ENCODE measurements around the gene TADA2B.
"Not testable (repeated sequence)": the region's sequence is repeated elsewhere in the genome, so short reads cannot be mapped to it uniquely, and the experiment has no call there.

The TADA2B gene

GRCh38 chr4:7095611-7096155 is 52.5 kb downstream of the TADA2B start:
- no peak for TF ChIP-seq ZFX (IDR thresholded peaks at IDR 0.05; ENCODE audit: borderline replicate concordance)
- no peak overlapping the region for H3K27ac ChIP-seq

- TF ChIP-seq CTCF (IDR thresholded peaks at IDR 0.05) (no peak), ZFX (IDR thresholded peaks at IDR 0.05; ENCODE audit: borderline replicate concordance) (no peak)
- H3K27ac ChIP-seq: no peak overlapping the region
These were observed 53.1 kb downstream of the TADA2B start for GRCh38 chr4:7096236-7096635.

- TF ChIP-seq CTCF (IDR thresholded peaks at IDR 0.05): peak; percentile 91
- no peak for TF ChIP-seq ZFX (IDR thresholded peaks at IDR 0.05; ENCODE audit: borderline replicate concordance)
These were observed 58.7 kb downstream of the TADA2B start for GRCh38 chr4:7101692-7102515.

GRCh38 chr4:7102516-7102909 is 59.3 kb downstream of the TADA2B start:
- not testable (repeated sequence) for H3K27ac ChIP-seq

More at GRCh38 chr4:7101692-7102515, 58.7 kb downstream of the TADA2B start:
- H3K27ac ChIP-seq: no peak overlapping the region

GRCh38 chr4:7103031-7103606 is 59.9 kb downstream of the TADA2B start:
- peak overlapping the region; percentile 49; the same call in 1 of the 2 replicates for H3K27ac ChIP-seq
- TF ChIP-seq CTCF (IDR thresholded peaks at IDR 0.05) (no peak), ZFX (IDR thresholded peaks at IDR 0.05; ENCODE audit: borderline replicate concordance) (no peak)

GRCh38 chr4:7103607-7104365 is 60.6 kb downstream of the TADA2B start:
- peak overlapping the region; percentile 49; the same call in 1 of the 2 replicates for H3K27ac ChIP-seq
- TF ChIP-seq CTCF (IDR thresholded peaks at IDR 0.05) (no peak), ZFX (IDR thresholded peaks at IDR 0.05; ENCODE audit: borderline replicate concordance) (no peak)

- H3K27ac ChIP-seq: no peak overlapping the region
- TF ChIP-seq ZFX (IDR thresholded peaks at IDR 0.05; ENCODE audit: borderline replicate concordance) (no peak), CTCF (IDR thresholded peaks at IDR 0.05) (no peak)
These were observed 61.3 kb downstream of the TADA2B start for GRCh38 chr4:7104366-7105031.
